GM12873 (cell line): ENCODE data around the gene FAM240A.

ENCODE experiments used
- TF ChIP-seq, protein P1 (sequence below): IDR thresholded peaks from 2 replicates; pipeline ENCODE4 v1.5.1; 2012; ENCODE audit warnings: low read depth, mild to moderate bottlenecking, moderate library complexity, low read length, control low read depth; ENCODE audit not compliant: insufficient read depth; ENCODE audit errors: missing control alignments

The FAM240A gene

DNA sequence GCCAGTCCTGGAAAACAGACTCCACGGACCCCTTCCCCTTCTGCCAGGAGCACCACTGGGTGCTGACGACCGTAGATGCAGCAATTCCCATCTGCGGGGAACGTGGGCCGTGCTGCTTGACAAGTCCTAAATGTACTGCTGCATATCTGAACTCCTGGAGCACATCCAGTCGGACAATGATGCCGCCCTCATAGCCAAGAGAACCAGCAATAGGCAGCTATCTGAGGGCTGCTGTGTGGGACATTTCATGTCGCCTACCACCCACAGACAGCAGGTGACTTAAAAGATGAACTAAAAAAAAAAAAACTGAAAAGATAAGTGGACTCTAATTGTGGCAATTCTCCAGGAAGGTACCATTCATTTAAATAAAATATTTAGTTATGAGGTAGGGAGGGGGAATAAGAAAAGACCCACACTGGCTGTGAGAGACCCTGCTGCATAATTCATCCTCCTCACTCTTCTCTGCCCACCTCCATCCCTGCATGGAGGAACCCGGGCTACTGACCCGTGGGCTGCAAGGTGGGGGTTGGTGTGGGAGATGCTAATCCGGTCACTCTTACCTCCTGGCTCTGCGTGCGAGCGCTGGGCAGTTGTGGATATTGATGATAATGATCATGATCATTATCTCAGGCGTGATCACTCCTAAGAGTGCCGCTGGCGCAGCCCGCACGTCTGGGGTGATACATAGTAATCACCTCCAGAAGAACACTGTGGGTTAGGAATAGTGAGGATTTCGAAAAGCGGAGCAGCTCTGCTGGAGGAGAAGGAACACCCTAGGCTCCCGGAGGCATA lies 52.8 kb downstream of the FAM240A start:
- TF ChIP-seq, protein P1, sequence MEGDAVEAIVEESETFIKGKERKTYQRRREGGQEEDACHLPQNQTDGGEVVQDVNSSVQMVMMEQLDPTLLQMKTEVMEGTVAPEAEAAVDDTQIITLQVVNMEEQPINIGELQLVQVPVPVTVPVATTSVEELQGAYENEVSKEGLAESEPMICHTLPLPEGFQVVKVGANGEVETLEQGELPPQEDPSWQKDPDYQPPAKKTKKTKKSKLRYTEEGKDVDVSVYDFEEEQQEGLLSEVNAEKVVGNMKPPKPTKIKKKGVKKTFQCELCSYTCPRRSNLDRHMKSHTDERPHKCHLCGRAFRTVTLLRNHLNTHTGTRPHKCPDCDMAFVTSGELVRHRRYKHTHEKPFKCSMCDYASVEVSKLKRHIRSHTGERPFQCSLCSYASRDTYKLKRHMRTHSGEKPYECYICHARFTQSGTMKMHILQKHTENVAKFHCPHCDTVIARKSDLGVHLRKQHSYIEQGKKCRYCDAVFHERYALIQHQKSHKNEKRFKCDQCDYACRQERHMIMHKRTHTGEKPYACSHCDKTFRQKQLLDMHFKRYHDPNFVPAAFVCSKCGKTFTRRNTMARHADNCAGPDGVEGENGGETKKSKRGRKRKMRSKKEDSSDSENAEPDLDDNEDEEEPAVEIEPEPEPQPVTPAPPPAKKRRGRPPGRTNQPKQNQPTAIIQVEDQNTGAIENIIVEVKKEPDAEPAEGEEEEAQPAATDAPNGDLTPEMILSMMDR: no peak

DNA sequence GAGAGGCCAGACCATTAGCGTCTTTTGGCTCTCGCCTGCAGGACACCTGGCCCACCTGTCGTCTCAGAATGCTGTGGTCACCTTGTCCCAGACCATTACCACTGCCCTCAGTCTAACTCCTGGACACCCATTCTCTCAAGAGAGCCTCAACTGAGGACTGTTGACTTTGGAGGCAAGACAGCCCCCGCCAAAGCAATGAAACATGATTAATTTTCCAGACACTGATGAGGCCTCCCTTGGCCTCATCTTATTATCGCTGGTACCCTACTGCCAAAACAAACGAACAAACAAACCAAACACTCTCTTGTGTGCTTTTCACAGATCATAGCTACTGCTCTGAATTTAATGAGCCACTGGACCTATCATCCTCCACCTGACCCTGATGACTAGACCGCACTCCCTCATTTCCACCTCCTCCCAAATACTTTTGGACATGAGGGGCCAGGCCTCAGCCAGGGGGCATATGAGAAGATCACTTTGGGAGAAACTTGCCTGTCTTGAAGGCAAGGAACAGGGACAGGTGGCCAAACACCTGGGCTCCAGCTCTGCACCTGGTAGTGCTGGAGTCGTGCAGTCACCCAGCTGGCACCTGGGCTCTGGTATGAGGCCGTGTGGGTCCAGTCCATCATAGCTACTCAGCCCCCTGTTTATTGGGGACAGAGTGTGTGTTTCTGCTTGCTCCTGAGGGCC lies 53.6 kb downstream of the FAM240A start:
- TF ChIP-seq, protein P1: no peak

DNA sequence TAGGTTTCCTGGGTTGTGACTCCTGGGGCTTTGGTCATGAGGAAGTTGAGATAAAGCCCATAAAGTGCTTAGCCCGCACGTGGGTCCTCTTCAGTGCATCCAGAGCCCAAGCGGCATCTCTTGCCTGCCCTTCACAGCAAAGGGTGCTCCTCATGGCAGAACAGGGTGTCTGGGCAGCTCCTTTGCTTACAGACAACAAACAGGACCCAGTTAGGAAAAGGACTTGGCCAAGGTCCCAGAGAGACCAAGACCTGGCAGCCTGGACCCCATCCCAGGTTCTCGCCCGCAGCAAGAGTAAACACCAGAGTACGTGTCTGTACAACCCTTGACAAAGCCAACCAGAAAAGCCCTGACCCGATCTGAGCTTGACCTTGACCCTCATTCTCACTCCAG lies 54.1 kb downstream of the FAM240A start:
- TF ChIP-seq, protein P1: no peak

DNA sequence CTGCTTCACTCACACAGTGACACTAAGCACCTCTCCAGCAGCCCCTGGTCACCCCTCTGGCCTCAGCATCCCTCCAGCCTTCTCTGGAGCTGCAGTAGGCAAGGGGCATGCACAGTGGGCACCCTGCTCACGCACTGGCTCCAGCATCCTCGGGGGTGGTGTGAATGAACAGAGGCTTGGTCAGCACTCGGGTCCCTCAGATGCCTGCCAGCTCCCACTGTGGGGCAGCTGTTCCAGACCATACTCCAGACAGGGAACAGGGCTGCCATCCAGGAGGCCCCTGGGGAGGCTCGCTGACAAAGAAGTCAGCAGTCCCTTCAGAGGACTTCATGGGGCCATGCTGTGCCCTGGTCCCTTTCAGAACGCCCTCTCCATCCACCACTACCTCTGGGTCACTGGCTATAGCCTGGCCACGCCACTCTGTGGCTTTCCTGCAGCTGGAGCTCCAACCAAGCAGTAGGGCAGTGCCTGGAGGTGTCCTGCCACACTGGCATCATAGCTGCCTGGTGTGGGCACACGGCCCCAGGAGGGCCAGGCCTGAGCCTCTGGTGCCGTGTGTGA lies 54.8 kb downstream of the FAM240A start:
- TF ChIP-seq, protein P1: no peak

DNA sequence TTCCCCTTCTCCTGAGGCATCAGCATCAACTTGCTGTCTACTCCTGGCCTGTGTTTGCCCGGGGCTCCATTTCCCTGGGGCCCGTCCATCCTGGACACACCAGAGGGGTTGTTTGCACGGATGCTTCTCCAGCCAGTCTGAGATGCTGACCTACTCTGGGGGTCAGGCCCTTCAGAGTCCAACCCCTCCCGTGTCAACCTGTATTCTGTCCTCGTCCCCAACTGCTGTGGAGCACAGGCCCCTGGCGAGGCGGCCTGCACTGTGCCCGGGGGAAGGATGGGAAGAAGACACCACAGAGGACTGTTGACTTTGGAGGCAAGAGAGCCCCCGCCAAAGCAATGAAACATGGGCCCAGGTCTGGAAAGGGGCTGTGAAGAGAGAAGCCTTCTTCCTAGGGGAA lies 55.3 kb downstream of the FAM240A start:
- TF ChIP-seq, protein P1: no peak

DNA sequence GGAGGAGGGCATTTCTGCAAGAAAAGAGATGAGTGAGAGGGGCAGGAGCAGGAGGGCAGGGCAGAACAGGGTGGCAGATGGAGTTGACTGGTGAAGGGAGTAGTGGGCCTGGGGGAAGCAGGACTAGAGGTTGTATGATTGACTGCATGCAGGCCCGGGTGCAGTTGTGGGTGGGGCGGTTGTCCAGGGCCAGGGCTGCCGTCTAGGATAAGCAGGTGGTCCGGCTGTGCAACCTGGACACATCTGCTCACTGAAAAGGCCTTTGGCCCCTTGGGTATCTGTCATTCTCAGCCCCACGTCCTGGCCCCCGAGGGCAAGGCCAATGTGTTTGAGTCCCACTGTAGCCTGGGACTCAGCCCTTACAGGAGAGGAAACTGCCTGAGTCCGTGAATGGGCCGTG lies 55.8 kb downstream of the FAM240A start:
- TF ChIP-seq, protein P1: no peak

DNA sequence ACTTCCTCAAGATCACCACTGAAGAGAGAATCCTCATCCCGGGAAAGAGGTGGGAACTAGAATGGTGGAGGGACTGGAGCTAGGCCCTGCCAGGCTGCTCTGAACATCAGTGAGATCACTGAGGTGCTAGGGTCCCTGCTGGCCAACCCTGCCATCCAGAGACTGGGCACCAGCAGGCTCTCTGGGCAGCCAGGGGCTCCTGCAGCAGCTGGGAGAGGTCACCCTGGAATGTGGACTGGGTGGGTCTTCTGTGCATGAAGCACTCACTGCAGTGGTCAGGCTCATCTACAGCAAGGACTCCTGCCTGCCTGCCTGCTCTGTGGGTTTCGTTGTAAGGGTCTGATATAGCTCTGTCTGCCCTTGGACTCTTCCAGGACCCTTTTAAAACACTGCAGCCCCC lies 56.3 kb downstream of the FAM240A start:
- TF ChIP-seq, protein P1: no peak
